Fibroblast of skin of left biceps (primary cell): ENCODE measurements around the gene TMC3.

Experiments
- DNase-seq, 2 experiments: peaks; one replicate each; pipeline ENCODE4 v3.0.0-alpha.2; 2013; ENCODE audit warnings: low read depth in 2 of 2

Gene TMC3

GRCh38 chr15:81322676-81323253, 51.2 kb downstream of the TMC3 start:
- no peak for DNase-seq

GRCh38 chr15:81321667-81322066, 52.3 kb downstream of the TMC3 start:
- no peak for DNase-seq

GRCh38 chr15:81317642-81318017, 56.4 kb downstream of the TMC3 start:
- DNase-seq = no peak

- DNase-seq = no peak
Observed at GRCh38 chr15:81316267-81316666, 57.7 kb downstream of the TMC3 start.

GRCh38 chr15:81315452-81316175, 58.4 kb downstream of the TMC3 start:
- DNase-seq = no peak

GRCh38 chr15:81314378-81314777, 59.6 kb downstream of the TMC3 start:
- no peak for DNase-seq

GRCh38 chr15:81313686-81314085, 60.3 kb downstream of the TMC3 start:
- no peak for DNase-seq

- DNase-seq = peak; percentile 90
Observed at GRCh38 chr15:81312790-81313543, 61.0 kb downstream of the TMC3 start.

GRCh38 chr15:81311752-81312464, 62.1 kb downstream of the TMC3 start:
- no peak for DNase-seq

- DNase-seq = no peak
Observed at GRCh38 chr15:81310480-81310879, 63.5 kb downstream of the TMC3 start.

- DNase-seq = no peak
Observed at GRCh38 chr15:81309647-81310450, 64.2 kb downstream of the TMC3 start.

- no peak for DNase-seq
Observed at GRCh38 chr15:81308260-81308659, 65.8 kb downstream of the TMC3 start.

- DNase-seq = no peak
Observed at GRCh38 chr15:81304226-81304625, 69.8 kb downstream of the TMC3 start.

GRCh38 chr15:81303244-81304225, 70.5 kb downstream of the TMC3 start:
- no peak for DNase-seq

- no peak for DNase-seq
Observed at GRCh38 chr15:81302701-81303109, 71.3 kb downstream of the TMC3 start.

- no peak for DNase-seq
Observed at GRCh38 chr15:81301815-81302399, 72.1 kb downstream of the TMC3 start.

- no peak for DNase-seq
Observed at GRCh38 chr15:81301385-81301784, 72.6 kb downstream of the TMC3 start.

GRCh38 chr15:81299630-81300273, 74.3 kb downstream of the TMC3 start:
- no peak for DNase-seq

- no peak for DNase-seq
Observed at GRCh38 chr15:81299156-81299555, 74.9 kb downstream of the TMC3 start.
